Measurements from ENCODE around the gene TRIM14.

GRCh38 chr9:98039607-98040017 lies 79.4 kb downstream of the TRIM14 start:
- TF ChIP-seq CTCF (conservative IDR thresholded peaks at IDR 0.05; ENCODE audit: low read length) (no peak), EZH2phosphoT487 (IDR thresholded peaks at IDR 0.05; ENCODE audit: borderline replicate concordance) (no peak)
